ENCODE measurements around the gene MGLL.

The MGLL gene

GRCh38 chr3:127814325-127814781 is 8.0 kb downstream of the MGLL start:
- DNase-seq (ENCODE audit: low spot score), result no peak

DNA sequence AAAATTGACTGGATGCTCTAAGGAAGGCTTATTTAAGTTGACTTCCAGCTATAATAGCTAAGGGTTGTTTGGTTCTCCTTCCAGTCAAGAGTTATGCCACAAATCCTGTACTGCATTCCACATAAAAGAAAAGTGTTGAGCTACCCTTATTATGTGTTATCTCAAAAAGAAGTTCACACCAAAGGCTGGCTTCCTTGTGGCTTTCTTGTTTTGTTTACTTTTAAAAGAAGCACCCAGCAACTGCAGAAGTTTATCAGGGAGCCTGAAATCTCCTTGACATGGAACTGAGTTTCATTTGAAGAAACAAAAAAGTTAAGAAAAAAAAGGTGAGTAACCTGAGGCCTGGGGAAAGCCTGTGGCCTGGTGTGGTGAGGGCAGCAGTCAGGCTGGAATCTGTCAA is 10.2 kb downstream of the MGLL start:
- no peak for DNase-seq (ENCODE audit: low spot score)

- no peak for DNase-seq (ENCODE audit: low spot score)
Measured at GRCh38 chr3:127811717-127812116, 10.6 kb downstream of the MGLL start.

GRCh38 chr3:127809611-127810010 is 12.7 kb downstream of the MGLL start:
- DNase-seq (ENCODE audit: low spot score), result no peak

- no peak for DNase-seq (ENCODE audit: low spot score)
Measured at GRCh38 chr3:127809211-127809610, 13.1 kb downstream of the MGLL start.

DNA sequence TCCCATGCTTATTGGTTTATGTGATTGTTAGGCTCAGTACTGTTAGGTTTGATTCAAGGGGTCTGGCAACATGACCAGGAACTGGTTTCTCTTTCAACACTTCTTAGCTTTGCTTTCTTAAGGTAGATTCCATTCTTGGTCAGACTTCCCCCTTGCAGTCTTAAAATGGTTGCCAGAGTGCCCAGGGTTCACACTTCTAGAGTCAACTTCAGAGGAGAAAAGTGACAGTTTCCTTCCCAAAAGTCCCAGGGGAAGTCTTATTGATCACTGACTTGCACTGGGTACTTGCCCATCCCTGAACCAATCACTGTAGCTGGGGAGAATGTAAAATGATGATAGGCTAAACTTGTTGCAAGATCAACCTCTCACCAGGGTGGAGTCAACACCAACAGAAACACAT is 14.1 kb downstream of the MGLL start:
- no peak for DNase-seq (ENCODE audit: low spot score)

DNA sequence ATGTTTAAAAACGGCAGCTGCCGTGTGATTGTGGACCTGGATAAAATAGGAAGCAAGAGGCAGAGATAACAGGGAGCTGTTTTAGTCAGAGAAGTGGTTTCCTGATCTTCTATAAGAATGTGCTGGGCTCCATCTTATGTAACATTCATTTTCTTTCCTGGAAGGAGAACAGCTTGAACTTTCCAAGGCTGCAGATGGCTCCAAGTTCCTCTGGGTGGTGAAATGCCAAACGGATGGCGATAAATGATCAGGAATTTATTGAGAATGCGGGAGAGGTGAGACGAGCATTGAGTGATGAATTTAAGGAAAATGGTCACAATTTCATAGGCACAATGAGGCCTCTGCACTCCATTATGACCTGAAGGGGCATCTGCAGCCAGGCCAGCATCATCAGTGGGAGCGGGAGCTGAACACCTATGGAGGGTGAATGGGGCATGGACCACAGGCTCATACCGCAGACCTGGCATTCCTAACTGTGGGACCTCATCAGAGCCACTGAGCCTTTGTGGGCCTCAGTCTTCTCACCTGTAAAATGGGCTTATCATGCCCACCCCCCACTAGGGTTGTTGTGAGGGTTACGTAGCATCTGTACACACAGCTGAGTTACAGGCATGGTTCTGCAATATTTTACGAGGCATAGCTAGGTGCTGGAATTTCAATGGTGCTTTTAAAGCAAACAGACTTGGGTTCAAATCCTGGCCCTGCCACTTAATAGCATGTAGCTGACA is 17.1 kb downstream of the MGLL start:
- no peak for DNase-seq (ENCODE audit: low spot score)

- DNase-seq (ENCODE audit: low spot score), result no peak
Measured at GRCh38 chr3:127804141-127804540, 18.2 kb downstream of the MGLL start.

- DNase-seq (ENCODE audit: low spot score), result peak; percentile 90
Measured at GRCh38 chr3:127803619-127804018, 18.7 kb downstream of the MGLL start.

DNA sequence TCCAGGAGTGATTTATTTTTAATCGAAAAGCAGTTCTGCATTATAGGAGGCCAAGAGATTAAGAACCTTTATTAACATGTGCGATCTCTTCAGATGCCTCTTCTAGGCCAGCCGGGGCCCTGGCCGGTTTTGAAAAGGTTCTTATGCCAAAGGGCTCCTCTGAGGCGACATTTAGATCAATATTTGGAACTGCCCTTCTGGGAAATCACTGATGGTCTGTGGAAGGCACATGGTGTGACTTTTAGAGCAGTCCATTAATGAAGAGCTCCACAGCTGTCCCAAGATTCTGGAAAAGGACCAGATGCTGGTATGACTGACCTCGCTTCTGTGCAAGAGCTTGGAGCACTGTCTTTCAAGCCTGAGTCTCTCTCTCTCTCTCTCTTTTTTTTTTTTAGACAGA is 19.7 kb downstream of the MGLL start:
- no peak for DNase-seq (ENCODE audit: low spot score)

- DNase-seq (ENCODE audit: low spot score), result no peak
Measured at GRCh38 chr3:127801731-127802313, 20.5 kb downstream of the MGLL start.

- no peak for DNase-seq (ENCODE audit: low spot score)
Measured at GRCh38 chr3:127800508-127800907, 21.8 kb downstream of the MGLL start.

DNA sequence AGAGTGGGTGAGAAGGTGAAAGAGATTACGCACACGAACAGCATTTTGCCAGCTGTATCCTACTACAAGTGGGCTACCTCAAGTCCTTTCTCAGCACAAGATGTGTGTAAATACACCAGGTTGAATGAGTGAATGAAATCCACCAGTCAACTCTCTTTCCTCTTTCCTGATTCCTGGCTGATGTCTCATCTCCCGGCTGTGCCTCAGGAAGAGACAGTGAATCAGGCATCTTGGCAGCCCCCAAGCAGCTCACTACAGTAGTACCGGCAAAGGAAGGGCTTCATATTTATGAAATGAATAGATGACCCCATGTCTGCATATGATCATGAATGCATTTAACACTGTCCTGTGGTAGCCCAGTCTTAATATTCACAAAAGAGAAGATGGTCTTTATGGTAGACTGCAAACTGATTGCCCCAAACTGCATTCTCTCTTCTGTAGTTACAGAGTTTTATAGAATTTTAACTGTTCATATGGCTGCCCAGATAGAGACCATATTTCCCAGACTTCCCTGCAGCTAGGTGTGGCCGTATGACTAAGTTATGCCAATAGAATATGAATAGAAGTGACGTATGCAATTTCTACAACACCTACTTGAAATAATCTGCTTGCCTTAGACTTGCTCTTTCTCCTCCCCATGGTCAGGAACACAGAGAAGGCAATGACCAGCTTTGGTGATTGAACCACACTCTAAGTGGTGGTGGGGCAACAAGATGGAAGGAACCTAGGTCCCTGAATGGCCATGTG is 22.7 kb downstream of the MGLL start:
- DNase-seq (ENCODE audit: low spot score), result peak; percentile 91

- DNase-seq (ENCODE audit: low spot score), result no peak
Measured at GRCh38 chr3:127798716-127799115, 23.6 kb downstream of the MGLL start.

- no peak for DNase-seq (ENCODE audit: low spot score)
Measured at GRCh38 chr3:127796831-127797150, 25.5 kb downstream of the MGLL start.

DNA sequence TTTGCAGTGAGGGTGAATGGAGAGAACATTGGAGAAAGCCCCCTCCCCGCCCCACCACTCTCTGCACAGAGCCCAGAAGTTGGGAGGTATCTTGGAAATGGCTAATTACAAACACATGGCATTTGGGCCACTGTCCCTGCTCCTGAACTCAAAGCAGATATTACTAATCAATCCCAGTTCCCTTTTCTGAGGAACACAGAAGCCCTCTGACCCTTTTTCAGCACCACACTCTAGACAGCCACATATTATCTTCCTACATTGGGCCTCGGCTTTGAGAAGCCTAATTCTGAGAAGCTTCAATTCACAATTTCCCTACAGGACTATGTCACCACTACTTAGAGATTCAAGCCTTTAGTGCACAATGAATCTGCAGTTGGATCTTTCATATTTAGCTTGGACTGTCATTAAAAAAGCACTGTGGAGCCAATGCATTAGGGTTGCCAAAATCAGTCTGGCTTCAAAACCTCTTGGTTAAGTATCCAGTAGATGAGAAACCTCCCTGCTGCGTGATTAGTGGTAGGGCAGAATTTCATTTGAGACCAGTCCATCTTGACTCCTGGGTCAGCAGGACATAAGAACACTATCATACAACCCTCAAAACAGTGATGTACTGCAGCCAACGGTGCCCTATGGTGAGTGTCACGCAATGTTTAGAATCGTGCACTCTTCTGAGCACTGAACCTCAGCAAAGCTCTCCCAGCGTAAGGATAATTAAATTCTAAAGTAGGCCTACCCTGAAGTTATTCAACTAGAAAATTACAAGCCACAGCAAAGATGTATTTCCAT is 26.1 kb downstream of the MGLL start:
- DNase-seq (ENCODE audit: low spot score), result no peak

DNA sequence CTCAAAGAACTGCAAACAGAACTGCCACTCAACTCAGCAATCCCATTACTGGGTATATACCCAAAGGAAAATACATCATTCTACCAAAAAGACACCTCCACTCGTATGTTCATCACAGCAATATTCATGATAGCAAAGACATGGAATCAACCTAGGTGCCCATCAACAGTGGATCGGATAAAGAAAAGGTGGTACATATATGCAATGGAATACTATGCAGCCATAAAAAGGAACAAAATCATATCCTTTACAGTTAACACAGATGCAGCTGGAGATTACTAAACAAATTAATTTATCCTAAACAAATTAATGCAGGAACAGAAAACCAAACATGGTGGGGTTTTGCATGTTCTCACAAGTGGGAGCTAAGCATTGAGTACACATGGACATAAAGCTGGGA is 27.3 kb downstream of the MGLL start:
- no peak for DNase-seq (ENCODE audit: low spot score)

DNA sequence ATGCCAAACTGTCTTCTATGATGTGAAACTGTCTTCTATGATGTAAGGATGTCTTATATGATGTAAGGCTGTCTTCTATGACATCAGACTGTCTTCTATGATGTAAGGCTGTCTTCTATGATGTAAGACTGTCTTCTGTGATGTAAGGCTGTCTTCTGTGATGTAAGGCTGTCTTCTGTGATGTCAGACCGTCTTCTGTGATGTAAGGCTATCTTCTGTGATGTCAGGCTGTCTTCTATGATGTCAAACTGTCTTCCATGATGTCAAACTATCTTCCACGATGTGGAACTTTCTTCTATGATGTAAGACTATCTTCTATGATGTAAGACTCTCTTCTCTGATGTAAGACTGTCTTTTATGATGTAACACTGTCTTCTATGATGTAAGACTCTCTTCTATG is 27.9 kb downstream of the MGLL start:
- DNase-seq (ENCODE audit: low spot score), result no peak

DNA sequence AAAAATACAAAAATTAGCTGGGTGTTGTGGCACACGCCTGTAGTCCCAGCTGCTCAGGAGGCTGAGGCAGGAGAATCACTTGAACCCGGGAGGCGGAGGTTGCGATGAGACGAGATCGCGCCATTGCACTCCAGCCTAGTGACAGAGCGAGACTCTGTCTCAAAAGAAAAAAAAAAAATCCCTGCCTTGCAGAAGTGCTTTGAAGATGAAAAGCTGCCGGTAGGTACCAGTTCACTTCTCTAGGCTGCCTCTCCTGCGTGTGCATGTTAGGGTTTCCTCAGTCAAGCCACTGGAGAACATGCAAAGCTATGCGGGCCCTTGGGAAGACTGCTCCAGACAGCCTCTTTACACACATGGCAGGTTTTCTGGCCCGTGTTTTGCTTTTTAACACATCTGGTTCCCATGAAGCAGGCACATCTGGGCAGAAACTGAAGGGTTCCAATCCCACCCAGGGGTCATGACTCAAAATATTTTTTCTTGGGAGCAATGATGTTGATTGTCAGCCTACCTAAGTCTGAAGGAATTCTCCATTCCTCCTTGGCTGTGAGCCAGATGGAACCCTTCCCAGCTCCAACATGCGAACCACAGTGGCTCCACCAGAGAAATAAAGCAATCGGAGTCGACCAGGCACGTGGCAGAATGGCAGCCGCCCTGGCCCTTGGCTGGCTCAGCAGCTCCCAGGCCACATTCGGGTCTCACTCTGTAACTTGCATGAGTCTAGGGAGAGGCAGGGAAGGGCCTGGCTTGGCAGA is 29.6 kb downstream of the MGLL start:
- DNase-seq (ENCODE audit: low spot score), result peak; percentile 84

- peak; percentile 59 for DNase-seq (ENCODE audit: low spot score)
Measured at GRCh38 chr3:127791221-127791913, 30.9 kb downstream of the MGLL start.

DNA sequence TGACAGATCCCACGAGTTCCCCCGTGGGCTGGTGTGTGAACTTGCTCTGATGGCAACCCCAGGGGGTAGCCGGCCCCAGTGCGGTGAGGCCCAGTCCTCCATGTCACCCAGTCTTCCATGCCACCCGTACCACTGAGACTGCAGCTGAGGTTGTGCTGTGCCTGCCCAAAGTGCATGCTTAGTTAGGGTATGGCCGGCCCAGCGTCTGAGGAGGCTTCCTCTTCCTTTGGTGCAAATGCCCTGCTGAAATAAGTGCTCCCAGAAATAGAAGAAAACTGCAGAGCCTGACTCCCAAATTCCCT is 31.5 kb downstream of the MGLL start:
- no peak for DNase-seq (ENCODE audit: low spot score)
